HEK293 (cell line): Measurements from ENCODE around the gene GNB3.

Experiments used
- ATF2 ChIP-seq: fragments of 450-650 bp; formaldehyde crosslinking; IDR thresholded peaks from 2 replicates; pipeline ENCODE4 v1.5.1; 2016; ENCODE audit warnings: missing biosample characterization, missing genetic modification characterization, low read depth
- BCL11B ChIP-seq: fragments of 450-650 bp; formaldehyde crosslinking; IDR thresholded peaks from 2 replicates; pipeline ENCODE4 v1.5.1; 2016; ENCODE audit warnings: low read depth, missing biosample characterization, missing genetic modification characterization
- GLI4 ChIP-seq: fragments of 450-650 bp; formaldehyde crosslinking; IDR thresholded peaks from 2 replicates; pipeline ENCODE4 v1.5.1; 2016; ENCODE audit warnings: missing biosample characterization, missing genetic modification characterization
- GLIS1 ChIP-seq: fragments of 450-650 bp; formaldehyde crosslinking; IDR thresholded peaks from 2 replicates; pipeline ENCODE4 v1.5.1; 2016; ENCODE audit warnings: missing biosample characterization, missing genetic modification characterization
- KLF1 ChIP-seq: fragments of 450-650 bp; formaldehyde crosslinking; IDR thresholded peaks from 2 replicates; pipeline ENCODE4 v1.5.1; 2016; ENCODE audit warnings: missing biosample characterization, missing genetic modification characterization
- PRDM1 ChIP-seq: fragments of 450-650 bp; formaldehyde crosslinking; IDR thresholded peaks from 2 replicates; pipeline ENCODE4; 2016; ENCODE audit warnings: missing biosample characterization, missing genetic modification characterization
- SCRT2 ChIP-seq: fragments of 450-650 bp; formaldehyde crosslinking; IDR thresholded peaks from 2 replicates; pipeline ENCODE4 v1.5.1; 2016; ENCODE audit warnings: missing biosample characterization, missing genetic modification characterization
- SETDB1 ChIP-seq: IDR thresholded peaks from one replicate; pipeline ENCODE4 v1.6.1; 2017; ENCODE audit warnings: mild to moderate bottlenecking, low read length, moderate library complexity, mixed read lengths; ENCODE audit not compliant: insufficient read length
- SP3 ChIP-seq: fragments of 450-650 bp; formaldehyde crosslinking; IDR thresholded peaks from 2 replicates; pipeline ENCODE4 v1.5.1; 2016; ENCODE audit warnings: missing biosample characterization, missing genetic modification characterization
- ZBTB17 ChIP-seq: fragments of 450-650 bp; formaldehyde crosslinking; IDR thresholded peaks from 2 replicates; pipeline ENCODE4 v1.5.1; 2016; ENCODE audit warnings: missing biosample characterization, missing genetic modification characterization
- ZBTB6 ChIP-seq: fragments of 450-650 bp; formaldehyde crosslinking; IDR thresholded peaks from 2 replicates; pipeline ENCODE4 v1.5.1; 2017; ENCODE audit warnings: missing biosample characterization, missing genetic modification characterization
- ZNF174 ChIP-seq: fragments of 450-650 bp; formaldehyde crosslinking; IDR thresholded peaks from 2 replicates; pipeline ENCODE4 v1.5.0; 2017; ENCODE audit warnings: missing biosample characterization, mild to moderate bottlenecking, missing genetic modification characterization
- ZNF211 ChIP-seq: fragments of 450-650 bp; formaldehyde crosslinking; IDR thresholded peaks from 2 replicates; pipeline ENCODE4 v1.5.1; 2016; ENCODE audit warnings: low read depth, missing biosample characterization, missing genetic modification characterization
- ZNF214 ChIP-seq: fragments of 450-650 bp; formaldehyde crosslinking; IDR thresholded peaks from 2 replicates; pipeline ENCODE4 v1.5.1; 2017; ENCODE audit warnings: missing biosample characterization, mild to moderate bottlenecking, missing genetic modification characterization, borderline replicate concordance
- ZNF24 ChIP-seq: fragments of 450-650 bp; formaldehyde crosslinking; IDR thresholded peaks from 2 replicates; pipeline ENCODE4 v1.5.1; 2016; ENCODE audit warnings: missing biosample characterization, missing genetic modification characterization
- ZNF26 ChIP-seq: fragments of 450-650 bp; formaldehyde crosslinking; IDR thresholded peaks from 2 replicates; pipeline ENCODE4 v1.5.1; 2016; ENCODE audit warnings: missing biosample characterization, missing genetic modification characterization
- ZNF280D ChIP-seq: fragments of 450-650 bp; formaldehyde crosslinking; IDR thresholded peaks from 2 replicates; pipeline ENCODE4 v1.5.1; 2016; ENCODE audit warnings: missing biosample characterization, missing genetic modification characterization
- ZNF324 ChIP-seq: fragments of 450-650 bp; formaldehyde crosslinking; IDR thresholded peaks from 2 replicates; pipeline ENCODE4 v1.5.1; 2016; ENCODE audit warnings: missing biosample characterization, missing genetic modification characterization
- ZNF335 ChIP-seq: fragments of 450-650 bp; formaldehyde crosslinking; conservative IDR thresholded peaks from 2 replicates; pipeline ENCODE4 v1.5.1; 2016; ENCODE audit warnings: missing biosample characterization, missing genetic modification characterization
- ZNF391 ChIP-seq: fragments of 450-650 bp; formaldehyde crosslinking; IDR thresholded peaks from 2 replicates; pipeline ENCODE4 v1.5.1; 2016; ENCODE audit warnings: low read depth, missing biosample characterization, missing genetic modification characterization, borderline replicate concordance
- ZNF404 ChIP-seq: fragments of 450-650 bp; formaldehyde crosslinking; IDR thresholded peaks from 2 replicates; pipeline ENCODE4 v1.5.1; 2017; ENCODE audit warnings: missing biosample characterization, missing genetic modification characterization
- ZNF416 ChIP-seq: fragments of 450-650 bp; formaldehyde crosslinking; IDR thresholded peaks from 2 replicates; pipeline ENCODE4 v1.5.1; 2016; ENCODE audit warnings: missing biosample characterization, missing genetic modification characterization
- ZNF488 ChIP-seq: fragments of 450-650 bp; formaldehyde crosslinking; IDR thresholded peaks from 2 replicates; pipeline ENCODE4 v1.5.1; 2016; ENCODE audit warnings: missing biosample characterization, missing genetic modification characterization
- ZNF530 ChIP-seq: fragments of 450-650 bp; formaldehyde crosslinking; IDR thresholded peaks from 2 replicates; pipeline ENCODE4 v1.5.1; 2016; ENCODE audit warnings: low read depth, missing biosample characterization, missing genetic modification characterization
- ZNF571 ChIP-seq: fragments of 450-650 bp; formaldehyde crosslinking; IDR thresholded peaks from 2 replicates; pipeline ENCODE4 v1.5.0; 2017; ENCODE audit warnings: missing biosample characterization, missing genetic modification characterization
- ZNF596 ChIP-seq: fragments of 450-650 bp; IDR thresholded peaks from 2 replicates; pipeline ENCODE4 v1.5.0; 2018; ENCODE audit warnings: missing biosample characterization, mild to moderate bottlenecking, missing genetic modification characterization, moderate library complexity
- ZNF704 ChIP-seq: fragments of 450-650 bp; formaldehyde crosslinking; IDR thresholded peaks from 2 replicates; pipeline ENCODE4 v1.5.1; 2016; ENCODE audit warnings: missing biosample characterization, missing genetic modification characterization
- ZNF76 ChIP-seq: fragments of 450-650 bp; formaldehyde crosslinking; IDR thresholded peaks from 2 replicates; pipeline ENCODE4; 2016; ENCODE audit warnings: low read depth, missing biosample characterization, missing genetic modification characterization, borderline replicate concordance
- ZNF777 ChIP-seq: fragments of 450-650 bp; formaldehyde crosslinking; IDR thresholded peaks from 2 replicates; pipeline ENCODE4 v1.5.1; 2017; ENCODE audit warnings: missing biosample characterization, missing genetic modification characterization, borderline replicate concordance
- ZNF830 ChIP-seq: fragments of 450-650 bp; IDR thresholded peaks from 2 replicates; pipeline ENCODE4 v1.5.0; 2018; ENCODE audit warnings: missing biosample characterization, missing genetic modification characterization, low read depth, mild to moderate bottlenecking, moderate library complexity
- ZSCAN23 ChIP-seq: fragments of 450-650 bp; formaldehyde crosslinking; IDR thresholded peaks from 2 replicates; pipeline ENCODE4 v1.5.1; 2016; ENCODE audit warnings: missing biosample characterization, missing genetic modification characterization

GNB3 gene

GRCh38 chr12:6827982-6828780, 12.5 kb upstream of the GNB3 start, which contains the start of gene P3H3 (continued):
- peak; percentile 45; the same call in 1 of the 2 replicates for TF ChIP-seq ATF2
- TF ChIP-seq KLF1 (tag by site-specific recombination), result peak; percentile 35; the same call in 1 of the 2 replicates
- TF ChIP-seq ZNF24, result peak; percentile 59; the same call in 1 of the 2 replicates
- TF ChIP-seq ZNF335, result peak; percentile 52
- TF ChIP-seq ZNF26 (tag by site-specific recombination), result no peak
- peak; percentile 74; the same call in 1 of the 2 replicates for TF ChIP-seq BCL11B (tag by site-specific recombination)
- no peak for TF ChIP-seq ZNF214 (tag by site-specific recombination)
- TF ChIP-seq SP3 (tag by site-specific recombination), result peak; percentile 75
- TF ChIP-seq ZNF571 (tag by site-specific recombination), result no peak
- TF ChIP-seq ZNF416 (tag by site-specific recombination), result no peak
- TF ChIP-seq PRDM1 (tag by site-specific recombination), result peak; percentile 55
- TF ChIP-seq ZNF488 (tag by site-specific recombination), result no peak
- peak; percentile 92; the same call in 1 of the 2 replicates for TF ChIP-seq GLI4
- no peak for TF ChIP-seq ZNF777 (tag by site-specific recombination)
- TF ChIP-seq ZNF391 (tag by site-specific recombination), result peak; percentile 63; the same call in 1 of the 2 replicates
- peak; percentile 57; the same call in 1 of the 2 replicates for TF ChIP-seq ZBTB17 (tag by site-specific recombination)
- peak; percentile 67; the same call in 1 of the 2 replicates for TF ChIP-seq ZSCAN23 (tag by site-specific recombination)
- TF ChIP-seq ZNF280D (tag by site-specific recombination), result 0 out of 2 replicates have a peak, but pooled peaks have one; percentile 28
- TF ChIP-seq ZNF211 (tag by site-specific recombination), result no peak
- TF ChIP-seq ZNF324, result peak; percentile 90
- TF ChIP-seq SCRT2 (tag by site-specific recombination), result no peak
- no peak for TF ChIP-seq ZNF174 (tag by site-specific recombination)
- TF ChIP-seq GLIS1 (tag by site-specific recombination), result 0 out of 2 replicates have a peak, but pooled peaks have one; percentile 4
- TF ChIP-seq ZBTB6 (tag by site-specific recombination), result peak; percentile 68; the same call in 1 of the 2 replicates
- no peak for TF ChIP-seq ZNF704 (tag by site-specific recombination)
- no peak for TF ChIP-seq ZNF404 (tag by site-specific recombination)
- TF ChIP-seq ZNF76, result peak; percentile 76
- TF ChIP-seq ZNF830, result no peak
- peak; percentile 89 for TF ChIP-seq ZNF596
- no peak for TF ChIP-seq SETDB1
- no peak for TF ChIP-seq ZNF530 (tag by site-specific recombination)
